Measurements from ENCODE around the gene CCM2L. TPM values are rescaled to one million over a fixed set of nuclear protein-coding genes. Genes with fewer than 3 reads are reported as not detected.

CCM2L gene
- total and polyA plus RNA-seq, 2 of the 8 experiments (the other 6 are each of a cell fraction or from before 2014, with no cell fraction given), result 5.5 to 15.8 TPM

DNA sequence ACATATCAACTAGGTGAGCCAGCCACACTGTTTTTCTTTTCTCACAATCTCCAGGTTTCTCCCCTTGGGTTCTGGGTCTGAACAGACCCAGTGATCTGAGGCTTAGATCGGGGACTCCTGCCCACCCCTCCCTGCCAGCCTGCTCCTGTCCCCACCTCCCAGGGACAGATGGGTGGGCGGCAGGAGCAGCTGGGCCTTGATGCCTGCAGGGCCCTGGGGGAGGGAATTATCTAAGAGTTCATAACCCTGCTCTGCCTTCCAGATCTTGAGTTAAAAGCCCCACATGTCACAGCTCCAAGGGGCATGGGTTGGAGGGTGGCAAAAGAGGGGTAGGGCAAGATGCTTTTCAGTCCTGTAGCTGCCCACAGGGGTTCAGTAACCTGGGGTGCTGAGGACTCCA is 47.5 kb upstream of the CCM2L start:
- Histone ChIP-seq H3K9me3 (ENCODE audit: insufficient read depth in 2 of 2, low read depth in 1 of 2, low read length in 1 of 2) (no peaks in the 10 kb centered on the region), H4K5ac (ENCODE audit: insufficient read length, low read depth, low read length) (no peak overlapping the region), H2AFZ (ENCODE audit: low read length) (no peak overlapping the region), H3K79me2 (ENCODE audit: control insufficient read depth in 1 of 2, insufficient read depth in 2 of 2, low read length in 2 of 2) (no peaks in the 10 kb centered on the region), H3K18ac (ENCODE audit: extremely low read depth, low read length) (no peak overlapping the region), H4K8ac (ENCODE audit: extremely low read depth, insufficient read depth, low read length) (no peak overlapping the region), H3K79me1 (ENCODE audit: low read depth, low read length) (no peaks in the 10 kb centered on the region), H2AK5ac (ENCODE audit: low read depth, low read length) (no peak overlapping the region), H2BK5ac (ENCODE audit: low read depth, low read length) (no peak overlapping the region), H2BK120ac (replicated peaks; ENCODE audit: low read depth, low read length) (no peak overlapping the region), H3K4me3 (ENCODE audit: extremely low read depth in 1 of 4, insufficient read depth in 2 of 4, low read depth in 3 of 4, low read length in 4 of 4) (no peak overlapping the region), H3K4me2 (ENCODE audit: insufficient read depth in 1 of 2, low read depth in 2 of 2, low read length in 2 of 2) (no peak overlapping the region), H3K14ac (ENCODE audit: insufficient read length) (no peak overlapping the region), H2BK20ac (ENCODE audit: low read length) (no peak overlapping the region), H4K91ac (replicated peaks; ENCODE audit: insufficient read length, low read length) (no peak overlapping the region), H2BK12ac (ENCODE audit: low read depth, low read length) (no peak overlapping the region), H3K9ac (replicated peaks in 1 of 4; ENCODE audit: extremely low read depth in 1 of 4, low read depth in 3 of 4, low read length in 3 of 4) (no peak overlapping the region), H3K4ac (replicated peaks; ENCODE audit: insufficient read length, low read depth, low read length) (no peak overlapping the region), H3K27ac (ENCODE audit: low read depth, low read length) (no peak overlapping the region), H3K23ac (ENCODE audit: insufficient read length) (no peak overlapping the region), H3K23me2 (ENCODE audit: low read depth, low read length) (peaks cover 3% of the 10 kb centered on the region; the same call in 1 of the 2 replicates), H4K20me1 (replicated peaks in 1 of 2; ENCODE audit: control insufficient read depth in 1 of 2, insufficient read depth in 2 of 2, low read length in 2 of 2) (no peaks in the 10 kb centered on the region), H2BK15ac (ENCODE audit: low read length) (no peak overlapping the region), H3K27me3 (replicated peaks in 1 of 4; ENCODE audit: control insufficient read depth in 3 of 4, extremely low read depth in 1 of 4, insufficient read depth in 3 of 4, low read length in 3 of 4) (no peaks in the 10 kb centered on the region; a peak in 2 of 7 replicates), H3K4me1 (replicated peaks in 1 of 4; ENCODE audit: control insufficient read depth in 3 of 4, insufficient read depth in 4 of 4, low read length in 3 of 4) (peaks cover 0 to 10% (median 5%) of the 10 kb centered on the region in 4 experiments; a peak in 4 of 7 replicates), H3K56ac (replicated peaks; ENCODE audit: insufficient read length, low read depth, low read length) (no peak overlapping the region), H3K36me3 (ENCODE audit: control insufficient read depth in 2 of 4, insufficient read depth in 4 of 4, low read length in 3 of 4) (no peaks in the 10 kb centered on the region)
- CTCF ChIA-PET (ENCODE audit: partially characterized antibody), result interaction anchor here (0.9 to 3.9 kb wide), 5 partner anchors 10 to 73 kb away, joined by 3 to 26 read pairs (median 4); partner anchors contain the start of gene PDRG1
- POLR2A ChIA-PET (ENCODE audit: partially characterized antibody), result no interaction called here
- 89% methylated on average over 2 of the region's 2 CpGs; no CpG with 5 or more reads in 1 of the 2 experiments for WGBS, 2 experiments (ENCODE audit: extremely low coverage in 1 of 2, insufficient coverage in 1 of 2, insufficient read length in 1 of 2, insufficient replicate concordance in 2 of 2, low coverage in 1 of 2, low lambda C conversion rate in 2 of 2, missing lambda C conversion rate in 1 of 2)
- DNase-seq (ENCODE audit: low read depth in 1 of 2, low spot score in 2 of 2), result no peak
- FAIRE-seq, result no peak
- TF ChIP-seq TEAD4 (IDR thresholded peaks at IDR 0.05; ENCODE audit: low read depth, low read length) (no peak), JUND (IDR thresholded peaks at IDR 0.05; ENCODE audit: low read length) (no peak), YY1 (IDR thresholded peaks at IDR 0.05; ENCODE audit: low read depth, low read length) (no peak), SIN3A (conservative IDR thresholded peaks at IDR 0.05 in 1 of 2, IDR thresholded peaks at IDR 0.05 in 1 of 2; ENCODE audit: low read depth in 1 of 2, low read length in 2 of 2) (no peak), ATF2 (IDR thresholded peaks at IDR 0.05; ENCODE audit: low read length) (no peak), HDAC2 (IDR thresholded peaks at IDR 0.05; ENCODE audit: borderline replicate concordance in 1 of 2, low read depth in 2 of 2, low read length in 2 of 2) (no peak), CTBP2 (IDR thresholded peaks at IDR 0.05; ENCODE audit: borderline replicate concordance, insufficient read depth, insufficient read length, low read length) (no peak), EZH2 (IDR thresholded peaks at IDR 0.05; ENCODE audit: low read depth, low read length, severe bottlenecking) (no peak), SP2 (IDR thresholded peaks at IDR 0.05; ENCODE audit: low read length) (no peak), RAD21 (IDR thresholded peaks at IDR 0.05 in 1 of 2, conservative IDR thresholded peaks at IDR 0.05 in 1 of 2; ENCODE audit: low read depth in 2 of 2, low read length in 2 of 2) (no peak), ASH2L (IDR thresholded peaks at IDR 0.05; ENCODE audit: low read length) (no peak), CEBPB (IDR thresholded peaks at IDR 0.05; ENCODE audit: low read depth, low read length) (no peak)
